Choroid plexus epithelial cell (primary cell): ENCODE data around the gene ZSWIM6.

Source experiments
- DNase-seq: peaks from one replicate; pipeline ENCODE4 v3.0.0-alpha.2; 2010; ENCODE audit warnings: low read depth
- H3K4me3 ChIP-seq: 2 replicates; pipeline ENCODE4 v1.5.1; 2011; ENCODE audit warnings: low read depth, mild to moderate bottlenecking, control low read depth, low read length, moderate library complexity
- CTCF ChIP-seq: conservative IDR thresholded peaks from 2 replicates; pipeline ENCODE4 v1.5.1; 2011; ENCODE audit warnings: low read depth, mild to moderate bottlenecking, control low read depth, inconsistent platforms, low read length, moderate library complexity

The ZSWIM6 gene

GRCh38 chr5:61440086-61440485, 108.0 kb downstream of the ZSWIM6 start:
- DNase-seq = no peak
- no peak overlapping the region for H3K4me3 ChIP-seq
- no peak for TF ChIP-seq CTCF

GRCh38 chr5:61440596-61440995, 108.5 kb downstream of the ZSWIM6 start:
- no peak overlapping the region for H3K4me3 ChIP-seq
- TF ChIP-seq CTCF = no peak
- no peak for DNase-seq

GRCh38 chr5:61441742-61442141, 109.7 kb downstream of the ZSWIM6 start:
- no peak overlapping the region for H3K4me3 ChIP-seq
- no peak for DNase-seq
- no peak for TF ChIP-seq CTCF

- H3K4me3 ChIP-seq = no peak overlapping the region
- TF ChIP-seq CTCF = no peak
- DNase-seq = no peak
Observed at GRCh38 chr5:61447780-61448495, 115.9 kb downstream of the ZSWIM6 start.

GRCh38 chr5:61449804-61450492, 117.9 kb downstream of the ZSWIM6 start:
- H3K4me3 ChIP-seq = no peak overlapping the region
- DNase-seq = peak; percentile 76
- TF ChIP-seq CTCF = no peak

- peak; percentile 54 for DNase-seq
- no peak overlapping the region for H3K4me3 ChIP-seq
- TF ChIP-seq CTCF = no peak
Observed at GRCh38 chr5:61450493-61451279, 118.6 kb downstream of the ZSWIM6 start.
